ENCODE measurements around the gene BMP10.

- TF ChIP-seq EZH2 (IDR thresholded peaks at IDR 0.05; ENCODE audit: borderline replicate concordance, low read depth, low read length, poor library complexity, severe bottlenecking) = no peak
- TF ChIP-seq, protein P1, sequence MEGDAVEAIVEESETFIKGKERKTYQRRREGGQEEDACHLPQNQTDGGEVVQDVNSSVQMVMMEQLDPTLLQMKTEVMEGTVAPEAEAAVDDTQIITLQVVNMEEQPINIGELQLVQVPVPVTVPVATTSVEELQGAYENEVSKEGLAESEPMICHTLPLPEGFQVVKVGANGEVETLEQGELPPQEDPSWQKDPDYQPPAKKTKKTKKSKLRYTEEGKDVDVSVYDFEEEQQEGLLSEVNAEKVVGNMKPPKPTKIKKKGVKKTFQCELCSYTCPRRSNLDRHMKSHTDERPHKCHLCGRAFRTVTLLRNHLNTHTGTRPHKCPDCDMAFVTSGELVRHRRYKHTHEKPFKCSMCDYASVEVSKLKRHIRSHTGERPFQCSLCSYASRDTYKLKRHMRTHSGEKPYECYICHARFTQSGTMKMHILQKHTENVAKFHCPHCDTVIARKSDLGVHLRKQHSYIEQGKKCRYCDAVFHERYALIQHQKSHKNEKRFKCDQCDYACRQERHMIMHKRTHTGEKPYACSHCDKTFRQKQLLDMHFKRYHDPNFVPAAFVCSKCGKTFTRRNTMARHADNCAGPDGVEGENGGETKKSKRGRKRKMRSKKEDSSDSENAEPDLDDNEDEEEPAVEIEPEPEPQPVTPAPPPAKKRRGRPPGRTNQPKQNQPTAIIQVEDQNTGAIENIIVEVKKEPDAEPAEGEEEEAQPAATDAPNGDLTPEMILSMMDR (conservative IDR thresholded peaks at IDR 0.05; ENCODE audit: low read depth, low read length) = no peak
These were observed 7.0 kb upstream of the BMP10 start for GRCh38 chr2:68878071-68878711.

Measured in A673 (cell line).